HG03103 (cell line): ENCODE results near the gene GNAS-AS1.

ENCODE experiments used
- ATAC-seq: cut with Tn5 transposase; IDR thresholded peaks from one replicate; pipeline ENCODE4 v1.9.1; 2021; ENCODE audit warnings: low read depth; ENCODE audit not compliant: unreplicated experiment

The GNAS-AS1 gene

DNA sequence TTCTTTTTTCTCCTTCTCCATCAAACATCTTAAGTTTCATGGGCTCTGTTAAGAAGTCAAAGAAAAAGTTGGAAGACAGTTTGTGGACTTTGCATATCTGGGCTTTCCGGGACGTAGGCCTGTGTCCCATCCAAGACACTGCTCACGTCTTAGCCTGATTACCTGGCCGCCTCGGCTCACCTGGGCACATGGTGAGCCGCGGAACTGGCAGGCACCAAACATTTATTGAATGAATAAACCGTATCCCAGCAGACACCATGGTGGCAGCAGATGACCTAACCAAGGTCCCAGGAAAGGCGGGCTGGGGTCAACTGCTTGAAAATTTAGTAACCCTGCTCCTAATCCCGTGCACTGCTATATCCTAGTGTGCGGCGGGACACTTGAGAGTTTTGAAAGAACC lies 37.4 kb upstream of the GNAS-AS1 start:
- no peak for ATAC-seq

DNA sequence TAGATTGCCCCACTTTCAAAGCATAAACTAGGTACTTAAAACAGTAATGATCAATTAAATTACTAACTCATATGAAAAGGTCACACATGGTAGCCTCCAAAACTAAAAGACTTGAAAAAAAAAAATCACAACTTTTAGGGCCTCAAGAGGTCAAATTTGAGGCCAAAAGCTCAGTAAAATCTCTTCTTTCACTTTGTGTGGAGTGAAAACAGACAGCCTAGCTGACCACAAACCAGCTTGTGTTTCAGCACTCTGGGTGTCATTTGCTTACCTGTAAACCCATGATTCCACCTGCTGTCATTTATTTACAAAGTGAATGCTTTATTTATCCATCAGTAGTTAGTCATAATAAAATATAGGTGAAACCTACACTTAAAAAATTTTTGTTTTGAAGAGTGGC lies 35.8 kb upstream of the GNAS-AS1 start:
- no peak for ATAC-seq

DNA sequence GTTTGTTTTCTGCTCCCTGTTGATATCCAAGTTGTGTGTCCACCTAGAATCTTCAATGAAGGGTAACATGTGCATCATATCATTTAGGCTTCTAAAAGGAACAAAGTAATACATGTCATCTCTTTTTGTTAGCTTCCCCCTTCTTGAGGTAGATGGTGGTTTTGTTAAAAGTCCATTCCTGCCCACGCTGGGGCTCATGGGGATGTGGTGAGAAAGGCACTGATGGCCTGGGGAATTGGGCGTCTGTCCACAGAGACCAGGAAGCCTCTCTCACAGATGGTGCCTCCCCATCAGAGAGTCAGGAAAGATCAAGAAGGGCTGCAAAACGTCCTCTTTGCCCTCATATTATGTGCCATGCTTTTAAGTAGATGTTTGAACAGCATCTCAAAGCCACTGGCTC lies 34.3 kb upstream of the GNAS-AS1 start:
- ATAC-seq = no peak

DNA sequence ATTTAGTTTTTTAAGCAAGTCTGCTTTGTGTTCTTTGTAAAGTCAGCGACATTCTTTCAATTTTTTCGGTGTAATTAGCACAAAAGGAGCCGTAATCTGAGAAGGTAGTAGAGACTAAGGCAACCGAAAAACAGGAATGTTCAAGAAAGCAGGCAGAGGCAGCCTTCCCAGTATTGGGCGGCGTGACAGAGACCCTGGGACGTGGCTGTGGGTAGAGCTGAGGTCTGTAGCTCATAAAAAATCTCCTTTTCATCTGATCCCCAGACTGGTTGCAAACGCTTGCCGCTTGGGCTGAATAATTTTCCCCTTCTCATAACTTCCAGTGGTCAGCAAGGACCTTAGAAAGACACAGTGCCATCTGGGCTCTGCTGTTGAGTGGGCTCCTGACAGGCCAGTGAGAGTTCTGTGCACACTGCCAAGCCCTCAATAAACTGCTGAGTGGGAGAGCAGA lies 32.6 kb upstream of the GNAS-AS1 start:
- no peak for ATAC-seq

DNA sequence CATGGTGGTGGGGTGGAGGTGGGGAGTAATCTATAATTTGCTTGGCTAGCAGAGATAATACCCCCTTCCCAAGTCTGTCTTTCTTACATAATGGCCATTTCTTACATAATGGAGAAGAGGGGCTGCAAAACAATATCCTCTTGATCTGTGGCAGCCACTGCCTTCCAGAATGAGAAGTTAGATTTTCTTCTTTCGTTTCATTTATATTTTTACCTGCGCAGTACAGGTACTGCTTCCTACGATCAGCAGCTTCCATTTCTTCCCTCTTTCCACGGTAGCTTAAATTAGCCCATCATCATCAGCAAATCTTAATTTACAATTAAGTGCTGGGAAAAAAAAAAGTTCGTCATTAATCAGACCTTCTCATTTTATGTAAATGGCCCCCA lies 32.0 kb upstream of the GNAS-AS1 start:
- ATAC-seq = no peak

DNA sequence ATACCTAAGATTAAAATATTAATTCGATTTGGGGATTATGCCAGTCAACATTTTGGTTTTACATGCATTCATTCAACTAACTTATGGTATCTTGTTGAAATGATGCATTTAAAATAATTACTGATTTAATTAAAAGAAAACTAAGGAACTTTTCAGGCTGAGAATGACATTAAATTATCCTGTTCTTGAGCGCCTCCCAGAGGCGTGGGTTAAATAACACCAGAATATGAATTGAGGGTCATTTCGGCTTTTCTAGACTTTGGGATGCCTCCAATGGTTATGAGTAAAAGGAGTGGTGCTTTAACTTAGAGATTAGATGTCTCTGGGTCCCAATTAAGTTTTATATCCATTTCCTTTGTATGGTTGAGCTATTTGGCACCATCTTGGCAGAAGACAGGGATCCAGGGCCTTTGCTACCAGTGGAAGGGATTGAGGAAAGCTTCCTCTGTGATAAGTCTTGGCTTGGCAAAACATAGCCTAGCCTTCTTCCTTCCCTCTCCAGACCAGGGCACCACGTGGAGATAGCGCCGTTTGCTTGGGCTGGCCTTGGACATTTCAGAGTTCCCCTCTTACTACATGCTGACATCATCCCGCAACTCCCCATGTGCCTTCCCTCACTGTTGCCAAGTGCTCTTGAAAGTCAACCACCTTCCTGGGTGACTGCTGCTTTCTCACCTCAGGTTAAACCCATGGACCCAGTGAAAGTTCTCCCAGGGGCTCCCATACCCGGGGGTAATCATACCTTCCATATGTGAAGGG lies 30.5 kb upstream of the GNAS-AS1 start:
- ATAC-seq = no peak

DNA sequence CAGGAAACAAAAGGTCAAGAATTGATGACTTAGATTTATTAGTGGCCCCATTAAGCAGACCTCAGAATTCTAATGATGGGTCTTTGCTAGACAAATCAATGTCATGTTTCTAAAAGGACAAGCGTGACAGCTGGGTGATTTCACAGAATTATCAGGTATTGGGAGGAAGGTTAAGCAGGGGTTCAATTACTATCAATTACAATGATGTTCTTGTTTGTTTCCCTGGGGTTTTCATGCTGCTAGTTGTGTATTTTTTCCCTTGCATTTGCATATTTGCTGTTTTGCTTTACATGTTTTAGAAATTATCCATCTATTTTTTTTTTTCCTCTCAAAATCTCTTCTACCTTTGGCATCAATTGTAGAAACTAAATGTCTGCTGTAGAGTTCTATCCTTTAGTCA lies 29.7 kb upstream of the GNAS-AS1 start:
- no peak for ATAC-seq

DNA sequence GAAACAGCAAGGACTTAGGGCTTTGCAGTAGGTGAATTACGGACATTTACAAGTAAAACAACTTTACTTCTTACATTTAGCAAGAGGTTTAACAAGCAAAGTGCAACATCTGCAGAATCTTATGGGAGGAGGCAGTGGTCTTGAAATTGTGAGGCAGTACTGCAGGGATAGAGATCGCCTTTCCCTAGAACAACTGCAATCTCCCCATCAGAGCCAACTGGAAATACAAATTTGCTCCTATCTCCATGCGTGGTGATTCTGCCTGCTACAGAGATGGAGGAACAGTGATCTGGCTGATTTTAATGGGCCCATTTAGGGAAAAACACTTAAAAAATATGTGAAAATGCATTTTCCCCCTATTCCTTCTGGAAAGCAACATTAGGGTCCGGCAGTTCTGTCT lies 27.7 kb upstream of the GNAS-AS1 start:
- ATAC-seq = no peak

DNA sequence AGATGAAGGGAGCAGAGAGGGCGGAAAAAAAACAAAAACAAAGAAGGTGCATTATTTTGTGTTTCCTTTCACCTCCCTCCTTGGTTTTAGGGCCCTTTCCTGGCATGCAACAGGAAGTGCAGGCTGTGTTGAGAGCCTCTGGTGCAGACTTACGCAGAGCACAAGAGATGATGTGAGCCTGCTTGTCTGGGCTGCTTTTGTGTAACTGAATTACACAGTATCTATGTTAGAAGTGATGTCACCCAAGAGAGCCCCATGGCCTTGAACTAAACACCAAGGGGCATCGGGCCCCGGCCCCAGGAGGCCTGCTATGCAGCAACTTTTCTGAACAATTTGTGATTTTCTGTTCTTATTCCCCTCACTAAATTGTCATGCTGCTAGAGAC lies 27.3 kb upstream of the GNAS-AS1 start:
- no peak for ATAC-seq

DNA sequence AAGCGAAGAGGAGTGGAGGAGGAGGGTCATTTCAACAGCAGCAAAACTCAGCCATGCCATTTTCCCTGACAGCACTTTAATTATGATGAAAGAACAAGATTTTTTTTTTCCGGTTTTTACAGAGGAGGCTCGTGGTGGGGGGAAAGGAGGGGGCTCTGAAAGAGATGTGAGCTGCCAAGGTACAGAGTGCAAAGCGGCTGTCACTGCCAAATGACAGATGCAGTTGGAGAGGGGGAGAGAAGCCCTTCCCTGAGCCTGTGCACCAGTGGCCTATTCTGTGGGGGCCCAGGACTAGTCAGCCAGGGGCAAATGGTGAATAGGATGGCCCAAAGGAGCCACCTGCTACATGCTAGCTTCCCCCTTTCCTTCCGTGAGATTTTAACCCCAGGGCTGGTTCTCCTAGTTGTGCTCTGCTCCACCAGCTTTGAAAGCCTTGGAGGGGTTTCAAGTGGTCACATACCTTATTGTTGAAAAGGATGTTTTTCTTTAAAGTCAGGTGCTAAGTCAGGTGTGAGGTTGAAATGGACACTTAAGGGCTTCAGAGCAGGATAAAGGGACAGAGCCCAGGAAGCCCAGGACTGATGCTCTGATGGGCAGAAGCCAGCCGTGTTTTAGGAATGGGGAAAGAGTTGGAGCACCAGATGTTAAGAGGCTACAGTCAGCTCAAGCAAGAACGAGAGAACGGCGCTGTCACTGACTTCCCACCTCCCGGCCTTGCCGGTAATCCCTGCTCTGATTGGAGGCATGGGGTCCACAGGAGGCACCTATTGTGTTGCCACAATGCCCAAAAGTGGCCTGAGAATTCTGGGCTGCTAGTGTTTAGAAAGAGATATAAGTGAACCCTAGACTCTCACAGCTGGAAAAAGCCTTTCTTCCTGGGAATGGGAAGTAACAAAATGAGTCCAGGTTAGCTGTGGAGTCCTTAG lies 26.6 kb upstream of the GNAS-AS1 start:
- no peak for ATAC-seq

DNA sequence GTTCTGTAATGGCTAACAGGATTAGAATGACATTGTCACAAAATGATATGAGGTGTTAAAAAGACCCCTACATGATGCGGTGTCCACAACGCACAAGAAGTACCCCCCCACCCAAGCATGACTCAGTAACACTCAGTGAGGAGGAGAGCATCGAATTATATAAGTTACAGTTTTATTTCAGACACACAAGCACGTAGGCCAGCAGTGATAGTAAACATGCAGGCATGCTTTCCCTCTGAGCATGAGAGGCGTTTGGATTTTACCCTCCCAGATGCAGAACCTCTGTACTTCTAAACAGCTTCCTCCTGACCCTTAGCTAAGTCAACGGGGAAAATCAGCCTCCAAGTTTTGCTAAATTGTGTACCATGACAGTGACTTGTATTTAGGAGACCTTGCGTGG lies 25.7 kb upstream of the GNAS-AS1 start:
- no peak for ATAC-seq

DNA sequence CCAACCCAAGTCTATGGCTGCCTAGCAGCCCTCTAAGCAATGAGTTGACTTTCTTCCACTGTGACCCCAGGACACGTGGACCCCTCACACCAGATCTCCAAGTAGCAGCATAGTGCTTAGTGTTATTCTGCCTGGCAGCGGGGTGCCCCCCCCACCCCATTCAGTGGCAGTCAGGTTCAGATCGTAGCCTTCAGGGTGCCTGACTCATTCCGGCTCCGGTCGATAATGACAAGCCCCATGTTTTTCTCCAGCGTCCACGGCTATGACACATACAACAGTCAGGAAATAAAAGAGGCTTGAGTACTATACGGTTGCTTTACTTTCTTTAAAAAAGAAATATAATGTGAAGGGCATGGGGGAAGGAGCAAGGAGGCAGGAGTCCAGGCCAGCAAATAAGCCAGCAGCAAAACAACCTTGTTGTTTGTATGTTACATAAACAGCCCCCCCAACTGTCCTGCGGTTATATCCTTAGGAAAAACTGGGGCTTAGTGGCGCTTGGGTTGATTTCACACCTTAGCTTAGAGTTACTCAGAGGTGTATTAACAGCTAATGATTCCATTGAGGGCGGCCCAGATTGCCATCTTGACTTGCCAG lies 24.9 kb upstream of the GNAS-AS1 start:
- ATAC-seq = no peak

DNA sequence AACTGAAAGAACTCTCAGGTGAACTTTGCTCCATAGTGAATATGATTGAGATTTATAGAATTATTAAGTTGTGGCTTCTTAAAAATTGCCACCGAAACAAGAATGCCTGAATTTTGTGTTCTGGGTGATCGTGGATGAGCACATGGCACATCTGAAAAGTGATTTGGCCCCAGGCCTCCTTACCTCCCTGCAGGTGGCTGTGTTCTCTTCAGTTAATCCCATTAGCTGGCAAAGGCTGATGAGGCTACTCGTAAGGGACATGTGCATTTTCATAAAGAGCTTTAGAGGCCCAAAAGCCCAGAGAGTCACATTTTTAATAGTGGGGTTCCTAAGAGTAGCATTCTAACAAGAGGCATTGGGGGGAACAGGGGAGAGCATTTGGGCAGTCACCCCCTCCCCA lies 24.4 kb upstream of the GNAS-AS1 start:
- ATAC-seq = no peak

DNA sequence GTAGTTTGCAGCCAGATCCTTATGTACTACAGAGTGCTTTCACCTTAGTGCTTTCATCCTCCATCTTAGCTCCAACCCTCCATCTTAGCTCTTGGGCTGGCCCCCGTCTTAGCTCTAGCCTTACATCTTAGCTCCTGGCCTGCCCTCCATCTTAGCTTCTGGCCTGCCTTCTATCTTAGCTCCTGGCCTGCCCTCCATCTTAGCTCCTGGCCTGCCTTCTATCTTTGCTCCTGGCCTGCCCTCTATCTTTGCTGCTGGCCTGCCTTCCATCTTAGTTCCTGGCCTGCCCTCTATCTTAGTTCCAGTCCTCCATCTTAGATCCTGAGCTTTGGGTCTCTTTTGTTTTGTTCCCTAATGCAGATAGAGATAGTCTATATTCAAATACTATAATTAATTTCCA lies 23.8 kb upstream of the GNAS-AS1 start:
- no peak for ATAC-seq

DNA sequence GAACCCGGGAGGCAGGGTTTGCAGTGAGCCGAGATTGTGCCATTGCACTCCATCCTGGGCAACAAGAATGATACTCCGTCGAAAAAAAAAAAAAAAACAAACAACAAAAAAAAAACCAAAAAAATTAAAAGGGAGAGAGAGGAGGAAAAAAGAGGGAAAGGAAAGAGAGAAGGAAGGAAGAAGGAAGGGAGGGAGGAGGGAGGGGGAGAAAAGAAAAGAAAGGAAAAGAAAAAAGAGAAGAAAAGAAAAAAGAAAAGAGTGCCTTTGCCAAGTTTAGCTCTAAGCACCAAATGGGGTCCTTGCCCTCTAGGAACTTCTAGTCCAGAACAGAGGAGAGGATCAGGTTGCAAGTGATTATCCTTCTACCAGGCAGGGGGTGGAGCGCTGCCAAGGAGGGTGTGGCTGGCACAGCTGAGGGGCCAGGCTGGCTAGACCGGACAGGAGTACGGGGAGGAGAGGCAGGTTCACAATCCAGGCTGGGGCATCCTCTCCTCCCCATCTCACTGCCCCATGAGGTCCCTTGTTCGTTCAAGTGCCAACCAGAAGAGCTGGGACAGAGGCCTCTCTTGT lies 20.9 kb upstream of the GNAS-AS1 start:
- no peak for ATAC-seq

DNA sequence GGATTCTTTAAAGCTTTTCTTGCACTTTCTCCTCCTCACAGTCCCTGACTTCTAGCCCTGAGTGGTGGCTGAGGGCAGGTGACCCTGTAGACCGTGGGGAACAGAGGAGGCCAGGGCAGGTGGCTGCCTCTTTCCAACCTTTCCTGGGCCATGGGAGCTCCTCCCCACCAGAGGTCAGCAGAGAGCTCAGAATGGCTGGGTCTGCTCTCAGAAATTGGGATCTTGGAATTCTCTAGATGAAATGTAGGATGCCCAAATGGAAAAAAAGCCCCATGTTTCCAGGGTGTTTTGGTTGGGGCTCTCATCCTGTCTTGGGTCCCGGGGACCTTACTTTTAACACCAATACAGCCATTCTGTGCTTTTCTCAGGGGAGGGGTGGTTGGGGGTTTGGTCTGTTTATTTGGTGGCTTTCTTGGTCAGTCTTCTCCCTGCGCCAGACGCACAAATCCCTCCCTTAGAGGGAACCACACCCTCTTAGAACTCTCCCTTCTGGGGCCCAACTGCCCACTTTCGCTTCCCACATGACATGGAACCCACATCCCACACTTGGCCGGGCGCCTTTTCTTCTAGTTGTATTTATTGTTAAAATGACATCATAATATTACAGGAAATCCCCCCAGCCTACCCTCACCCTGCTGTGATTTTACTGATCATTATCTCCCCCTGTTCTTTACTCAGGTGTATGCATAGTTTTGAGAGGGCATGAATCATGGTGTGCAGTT lies 19.8 kb upstream of the GNAS-AS1 start:
- no peak for ATAC-seq

DNA sequence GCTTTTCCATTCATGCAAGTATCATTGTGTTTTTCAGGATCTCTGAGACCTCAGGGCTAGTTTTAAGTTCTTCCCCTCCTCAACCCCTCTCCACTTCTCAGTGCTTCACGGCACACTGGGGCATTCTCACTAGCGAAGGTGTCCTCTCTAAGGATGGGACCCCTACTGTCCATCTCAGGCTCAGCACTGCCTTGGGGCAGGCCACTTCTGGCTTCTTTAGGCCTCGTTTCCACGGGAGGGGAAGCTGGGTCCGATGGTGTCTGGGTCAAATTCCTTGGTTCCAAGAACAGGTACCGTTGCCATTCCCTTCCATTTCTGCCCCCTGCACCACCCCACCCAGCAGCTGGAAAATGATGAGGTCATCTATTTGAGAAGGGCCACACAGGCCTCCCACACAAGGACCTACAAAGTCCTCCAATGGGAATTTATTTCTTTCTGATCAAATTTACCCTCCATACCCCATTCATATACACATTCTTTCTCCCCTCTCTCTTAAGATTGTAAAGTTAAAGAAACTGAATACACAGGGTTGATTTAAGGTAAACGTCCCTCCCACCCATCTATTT lies 19.0 kb upstream of the GNAS-AS1 start:
- ATAC-seq = no peak

DNA sequence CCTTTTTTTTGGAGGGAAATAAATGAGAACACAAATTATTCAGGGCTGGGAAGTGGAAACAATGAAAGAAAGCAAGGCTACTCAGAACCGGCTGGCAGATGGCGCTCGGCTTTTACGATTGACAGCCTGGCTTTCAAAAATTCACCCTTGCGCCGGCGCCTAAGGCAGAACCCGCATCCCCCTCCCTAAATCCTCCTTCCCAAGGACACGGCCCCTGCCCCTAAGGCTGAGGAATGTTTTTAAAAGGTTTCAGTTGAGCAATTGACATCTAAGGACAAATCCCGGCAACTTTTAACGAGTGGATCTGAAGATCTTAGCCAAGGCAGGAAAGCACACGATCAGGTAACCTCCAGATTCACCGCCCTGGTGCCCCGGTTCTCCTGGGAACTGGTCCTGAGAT lies 18.1 kb upstream of the GNAS-AS1 start:
- no peak for ATAC-seq

DNA sequence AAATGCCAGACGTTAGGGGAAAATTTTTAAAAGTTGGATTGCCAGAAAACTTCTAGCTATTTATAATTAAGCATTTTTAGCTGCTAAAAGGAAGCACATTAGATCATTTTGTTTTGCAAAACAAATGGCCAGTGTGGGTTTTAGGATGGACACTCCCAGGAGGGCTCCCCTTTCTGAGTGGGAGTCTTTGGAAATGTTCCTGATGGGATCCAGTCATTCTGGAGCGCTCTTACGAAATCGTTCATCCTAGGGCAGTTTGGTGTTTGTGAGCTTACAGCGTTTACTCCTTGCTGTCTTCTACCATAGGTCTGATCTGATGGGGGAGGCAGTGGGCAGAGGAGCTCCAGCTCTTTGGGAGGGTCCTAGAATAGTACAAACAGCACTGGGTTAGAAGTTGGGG lies 16.5 kb upstream of the GNAS-AS1 start:
- no peak for ATAC-seq

DNA sequence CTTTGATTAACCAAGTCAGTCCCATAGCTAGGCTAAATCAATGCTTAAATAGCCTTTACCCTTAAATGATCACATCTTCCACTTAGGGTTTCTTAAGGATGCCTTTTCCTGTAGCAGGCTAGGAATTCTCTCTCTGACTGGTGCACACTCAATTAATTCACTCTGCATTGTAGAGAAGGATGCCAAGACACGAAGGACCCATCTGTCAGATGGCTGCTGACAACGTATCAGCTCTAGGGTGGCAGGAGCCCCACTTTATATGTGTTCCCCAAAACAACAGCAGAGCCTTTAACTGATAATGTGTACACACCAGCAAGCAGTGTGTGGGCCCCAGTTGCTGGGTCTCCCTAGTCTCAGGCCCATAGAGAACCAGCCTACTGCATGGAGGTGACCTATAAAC lies 15.1 kb upstream of the GNAS-AS1 start:
- ATAC-seq = no peak
